Measurements from ENCODE around the gene TMEM165.

The TMEM165 gene

DNA sequence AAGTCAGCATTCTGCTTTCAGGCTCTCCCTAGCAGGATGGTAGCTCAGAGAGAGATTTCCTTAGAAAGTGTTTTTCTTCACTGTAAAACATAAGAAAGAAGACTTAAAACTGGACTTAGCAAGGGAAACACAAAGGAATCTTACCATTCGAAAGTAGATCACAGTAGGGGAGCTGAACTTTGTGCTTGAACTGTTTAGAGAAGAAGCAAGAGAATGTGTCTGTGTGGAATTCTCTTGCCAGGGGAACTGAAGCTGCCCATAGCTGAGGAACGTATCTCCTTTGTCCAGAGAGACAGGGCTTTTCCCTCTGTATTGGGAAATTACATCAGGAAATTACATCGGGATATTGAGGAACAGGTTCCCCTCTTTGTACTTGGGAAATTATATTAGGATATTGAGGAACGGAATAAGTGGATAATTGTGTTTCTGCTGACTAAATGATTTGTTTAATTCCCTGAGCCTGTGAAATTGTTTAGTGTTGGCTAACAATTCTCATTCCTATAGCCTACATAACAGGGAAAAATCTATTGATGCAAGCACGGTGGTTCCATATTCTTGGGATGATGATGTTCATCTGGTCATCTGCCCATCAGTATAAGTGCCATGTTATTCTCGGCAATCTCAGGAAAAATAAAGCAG, 28.6 kb upstream of the TMEM165 start:
- no peak for DNase-seq (ENCODE audit: low read depth, low spot score)

DNA sequence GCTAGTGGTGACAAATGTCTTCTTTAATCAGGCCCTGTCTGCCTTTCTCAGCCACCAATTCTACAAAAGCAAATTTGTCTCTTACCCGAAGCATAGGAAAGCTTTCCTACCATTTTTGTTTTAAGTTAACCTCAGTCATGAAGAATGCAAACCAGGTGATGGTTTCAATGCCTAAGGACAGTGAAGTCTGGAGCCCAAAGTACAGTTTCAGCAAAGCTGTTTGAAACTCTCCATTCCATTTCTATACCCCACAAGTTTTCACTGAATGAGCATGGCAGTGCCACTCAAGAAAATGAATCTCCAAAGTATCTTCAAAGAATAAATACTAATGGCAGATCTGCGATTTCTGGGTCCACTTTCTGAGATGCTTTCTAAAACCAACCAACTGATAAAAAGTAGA, 25.8 kb upstream of the TMEM165 start:
- DNase-seq (ENCODE audit: low read depth, low spot score), result no peak

DNA sequence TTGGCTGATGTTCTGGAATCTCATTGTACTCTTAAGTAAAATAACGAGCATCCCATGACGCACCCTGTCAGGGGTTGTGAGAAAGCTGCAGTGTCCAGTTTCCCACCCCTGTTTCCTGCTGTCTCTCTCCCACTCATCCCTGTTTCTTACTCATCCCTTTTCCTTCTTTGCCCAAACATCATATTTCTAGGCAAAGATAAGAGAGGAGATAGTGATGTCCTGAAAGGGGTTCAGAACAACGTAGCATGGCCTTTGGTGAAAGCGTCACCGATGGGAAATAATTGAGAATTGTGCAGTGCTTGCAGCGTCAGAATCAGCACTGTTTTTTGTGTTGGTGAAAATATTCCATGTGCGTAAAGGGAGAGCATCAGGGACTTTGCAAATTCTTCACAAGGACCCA, 23.5 kb upstream of the TMEM165 start:
- no peak for DNase-seq (ENCODE audit: low read depth, low spot score)

DNA sequence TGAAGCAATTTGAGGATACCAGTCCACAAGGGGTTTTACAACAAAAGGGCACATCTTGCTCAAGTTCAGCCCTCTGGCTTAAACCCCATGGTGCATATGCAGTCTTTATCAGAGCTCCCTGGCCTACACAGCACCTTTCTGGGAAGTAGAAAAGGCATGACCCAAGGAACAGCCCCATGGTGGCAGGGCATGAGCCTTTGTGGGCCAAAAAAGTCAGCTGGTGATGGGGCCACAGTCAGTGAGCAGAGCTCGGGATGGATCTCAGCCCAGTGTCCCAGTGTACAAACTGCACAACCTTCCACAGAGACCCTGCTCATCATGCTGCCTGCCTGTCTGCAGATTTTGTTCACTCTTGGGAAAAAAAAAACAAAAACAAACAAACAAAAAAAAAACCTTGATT, 22.3 kb upstream of the TMEM165 start:
- no peak for DNase-seq (ENCODE audit: low read depth, low spot score)

DNA sequence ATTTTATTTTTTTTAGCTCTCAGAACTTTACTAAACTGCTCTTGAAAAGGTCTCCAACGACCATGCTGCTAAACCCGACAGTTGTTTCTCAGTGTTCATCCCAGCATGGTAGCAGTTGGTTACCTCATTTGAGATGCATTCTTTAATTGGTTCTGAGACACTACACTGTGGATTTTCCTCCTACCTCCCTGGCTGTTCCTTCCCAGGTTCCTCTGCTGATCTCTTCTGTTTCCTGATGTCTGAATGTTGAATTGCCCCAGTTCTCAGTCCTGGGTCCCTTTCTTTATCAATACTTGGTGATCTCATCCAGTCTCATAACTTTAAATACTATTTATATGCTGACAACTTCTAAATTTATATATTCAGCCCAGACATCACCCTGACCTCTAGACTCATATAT, 19.1 kb upstream of the TMEM165 start:
- DNase-seq (ENCODE audit: low read depth, low spot score), result no peak

DNA sequence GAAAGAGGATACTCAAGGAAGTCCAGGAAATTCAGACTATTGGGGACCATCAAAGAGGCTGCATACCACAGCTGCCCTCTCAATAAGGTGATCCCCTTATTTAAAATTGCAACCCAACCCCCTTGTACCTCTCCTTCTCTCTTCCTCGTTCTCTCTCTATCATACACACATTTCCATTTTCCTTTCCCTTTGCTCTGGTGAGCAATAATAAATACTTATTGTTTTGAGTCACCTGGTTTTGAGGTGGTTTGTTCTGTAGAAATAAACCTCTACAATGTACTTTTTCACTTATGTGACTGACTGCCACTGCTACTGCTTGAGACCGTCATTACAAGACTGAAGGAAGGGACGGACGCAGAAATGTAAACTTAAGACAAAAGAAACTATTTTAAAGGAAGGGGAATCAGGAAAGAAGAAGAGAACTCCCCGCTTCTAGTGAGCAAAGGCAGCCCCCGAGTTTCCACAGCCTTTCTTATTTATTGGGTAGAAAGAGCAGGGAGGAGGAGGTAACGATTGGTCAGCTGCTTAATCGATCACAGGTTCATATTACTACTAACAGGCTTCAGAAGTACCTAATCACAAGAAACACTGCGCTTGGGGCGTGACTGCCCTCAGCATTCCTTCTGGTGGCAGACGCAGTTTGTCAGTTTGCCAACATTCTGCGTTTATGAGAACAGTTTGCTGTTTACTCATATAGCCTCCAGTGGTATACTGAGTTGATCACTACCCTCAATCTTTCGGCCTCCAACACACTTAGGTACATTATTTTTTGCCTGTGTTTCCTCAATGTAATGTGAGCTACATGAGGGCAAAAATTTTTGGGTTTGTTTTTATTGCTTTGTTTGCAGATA, 16.9 kb upstream of the TMEM165 start:
- DNase-seq (ENCODE audit: low read depth, low spot score), result no peak

DNA sequence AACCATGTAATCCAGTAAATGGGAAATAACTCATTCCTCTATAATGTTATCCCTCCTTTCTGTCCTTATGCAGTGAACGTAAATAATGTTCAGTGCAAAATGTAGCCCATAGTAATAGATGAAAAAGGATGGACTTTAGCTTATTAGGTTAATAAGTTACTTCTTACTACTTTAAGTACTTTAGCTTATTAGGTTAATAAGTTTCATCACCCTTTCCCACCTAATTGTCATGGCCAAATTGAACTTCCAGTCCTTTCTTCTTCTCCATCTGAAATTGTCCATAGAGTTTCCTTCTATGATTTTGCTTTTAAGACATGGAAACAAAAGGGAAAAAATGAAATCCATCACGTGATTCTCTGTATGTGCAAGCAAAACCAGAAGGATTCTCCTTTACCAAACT, 15.2 kb upstream of the TMEM165 start:
- DNase-seq (ENCODE audit: low read depth, low spot score), result no peak

DNA sequence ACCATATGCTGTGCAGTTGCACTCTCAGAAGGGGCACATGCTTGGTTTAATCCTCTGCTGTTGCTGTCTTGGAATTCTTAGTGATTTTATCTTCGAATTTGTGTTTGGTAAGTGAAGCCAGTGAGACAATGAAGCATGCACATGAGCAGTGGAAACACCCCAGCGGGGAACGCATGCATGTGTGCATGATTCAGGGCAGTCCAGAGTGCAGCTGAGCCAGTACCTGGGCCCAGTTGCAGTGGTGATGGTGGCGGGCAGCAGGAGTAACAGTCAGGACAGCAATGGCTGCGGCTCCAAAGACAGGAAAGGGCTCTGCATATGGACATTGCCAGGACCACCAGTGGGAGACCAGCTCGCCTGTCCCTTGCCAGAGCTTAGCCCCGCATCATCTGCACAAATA, 14.3 kb upstream of the TMEM165 start:
- DNase-seq (ENCODE audit: low read depth, low spot score), result no peak

DNA sequence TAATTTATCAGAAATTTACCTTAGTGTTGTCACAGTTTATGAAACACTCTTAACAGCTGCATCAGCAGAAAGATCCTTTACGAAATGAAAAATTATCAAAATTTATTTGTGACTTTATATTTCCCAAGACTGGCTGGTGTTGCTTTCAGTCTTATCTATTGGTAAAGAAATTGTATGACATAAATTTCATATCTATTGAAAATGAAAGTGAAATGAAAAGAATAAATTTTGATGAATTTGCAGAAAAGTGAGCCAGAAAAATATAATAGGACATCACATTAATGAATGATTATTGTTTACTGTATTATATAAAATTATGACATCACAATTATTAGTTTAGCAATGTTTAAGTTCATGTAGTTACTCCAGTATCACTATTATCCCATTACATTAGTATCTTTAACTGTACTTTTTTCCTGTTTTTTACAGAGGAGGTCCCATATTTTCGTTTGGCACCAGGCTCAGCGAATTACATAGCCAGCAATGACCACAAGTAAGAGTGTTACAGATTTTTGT, 13.2 kb upstream of the TMEM165 start:
- no peak for DNase-seq (ENCODE audit: low read depth, low spot score)

DNA sequence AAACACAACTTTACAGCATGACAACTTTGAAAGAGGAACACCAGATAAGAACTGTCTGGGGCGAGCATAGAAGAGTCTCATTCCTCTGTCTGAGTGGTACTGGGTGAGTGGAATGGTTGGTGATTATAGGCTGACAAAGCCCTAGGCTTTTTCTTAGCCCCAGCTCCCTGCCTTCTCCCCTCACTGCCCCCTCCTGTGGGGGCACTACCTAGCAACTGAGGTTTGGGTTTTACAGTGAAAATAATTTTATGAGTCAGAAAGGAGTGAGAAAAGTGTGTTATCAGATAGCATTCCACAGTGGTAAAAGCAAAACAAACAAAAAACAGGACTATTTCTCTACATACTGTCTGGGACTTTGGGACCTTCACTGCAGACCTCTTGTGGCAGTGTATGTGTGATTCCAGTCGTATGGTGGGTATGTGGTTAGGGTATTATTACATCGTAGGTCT, 10.5 kb upstream of the TMEM165 start:
- DNase-seq (ENCODE audit: low read depth, low spot score), result no peak

DNA sequence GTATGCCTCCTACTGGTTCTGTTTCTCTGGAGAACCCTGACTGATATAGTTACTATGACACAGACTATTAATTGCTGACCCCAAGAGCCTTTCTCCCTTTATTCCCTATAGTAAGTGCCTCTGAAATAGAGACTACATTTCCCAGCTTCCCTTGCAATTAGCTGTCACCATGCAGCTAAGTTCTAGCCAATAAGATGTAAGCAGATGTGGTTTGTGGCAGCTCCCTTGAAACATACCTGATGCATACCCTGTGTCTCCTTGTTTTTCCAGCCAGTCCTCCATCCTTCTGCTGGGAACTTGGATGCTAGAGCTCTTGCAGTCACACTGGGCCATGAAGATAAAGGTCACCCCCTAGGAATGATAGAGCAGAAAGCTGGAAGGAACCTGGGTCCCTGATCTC, 9.7 kb upstream of the TMEM165 start:
- no peak for DNase-seq (ENCODE audit: low read depth, low spot score)

DNA sequence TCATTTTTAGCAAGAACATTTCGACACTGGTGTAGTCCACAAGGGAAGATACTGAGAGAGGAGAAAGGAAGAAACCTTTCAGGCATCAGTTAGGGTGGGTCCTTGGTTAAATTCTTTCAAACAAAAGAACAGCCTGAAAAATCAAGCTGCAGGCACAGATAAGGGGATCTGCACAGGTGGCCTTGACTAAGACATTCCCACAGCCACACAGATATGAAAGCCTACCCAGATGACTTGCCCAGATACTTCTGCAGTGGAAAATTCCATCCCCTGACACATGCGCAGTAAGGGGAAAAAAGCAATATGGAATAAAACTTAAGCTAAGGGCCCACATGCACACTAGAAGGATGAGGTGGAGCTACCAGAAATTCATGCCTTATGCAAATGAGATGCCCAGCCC, 8.9 kb upstream of the TMEM165 start:
- DNase-seq (ENCODE audit: low read depth, low spot score), result no peak

DNA sequence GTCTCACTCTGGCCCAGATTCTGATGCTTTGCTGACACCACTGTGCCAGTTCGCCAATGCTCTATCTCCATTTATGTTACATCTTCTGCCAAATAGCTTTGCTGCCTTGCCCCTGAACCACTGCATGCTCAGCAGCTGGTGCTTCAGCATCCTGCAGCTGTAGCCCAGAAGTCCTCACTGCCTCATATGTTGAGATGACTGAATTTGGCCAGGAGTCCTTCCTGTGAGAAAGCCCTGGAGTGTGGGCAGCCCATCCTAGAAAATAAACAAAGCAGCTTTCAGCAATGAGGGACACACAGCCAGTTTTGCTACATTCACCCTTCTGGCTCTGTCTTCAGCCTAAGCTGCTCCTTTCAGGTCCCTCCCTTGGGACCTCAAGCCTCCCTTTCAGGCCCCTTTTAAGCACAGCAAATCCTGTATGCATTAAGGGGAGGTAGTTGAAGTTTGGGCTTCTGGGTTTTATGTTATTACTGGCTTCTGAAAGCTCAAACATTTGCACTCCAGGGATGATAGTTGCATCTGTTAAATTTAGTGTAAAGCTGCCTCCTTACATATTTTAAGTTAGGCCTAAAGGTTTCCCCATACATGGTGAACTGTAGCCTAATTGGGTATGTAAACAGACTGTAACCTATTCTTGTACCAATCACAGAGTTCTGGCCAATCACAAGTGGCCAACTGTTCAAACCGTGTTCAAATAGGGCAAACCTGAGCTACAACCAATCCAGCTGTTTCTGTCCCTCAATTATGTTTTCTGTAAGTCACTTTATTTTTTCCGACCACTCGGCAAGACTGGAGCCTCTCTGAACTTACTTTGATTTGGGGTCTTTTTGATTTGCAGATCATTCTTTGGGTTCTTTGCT, 2.1 kb upstream of the TMEM165 start:
- DNase-seq (ENCODE audit: low read depth, low spot score), result no peak

DNA sequence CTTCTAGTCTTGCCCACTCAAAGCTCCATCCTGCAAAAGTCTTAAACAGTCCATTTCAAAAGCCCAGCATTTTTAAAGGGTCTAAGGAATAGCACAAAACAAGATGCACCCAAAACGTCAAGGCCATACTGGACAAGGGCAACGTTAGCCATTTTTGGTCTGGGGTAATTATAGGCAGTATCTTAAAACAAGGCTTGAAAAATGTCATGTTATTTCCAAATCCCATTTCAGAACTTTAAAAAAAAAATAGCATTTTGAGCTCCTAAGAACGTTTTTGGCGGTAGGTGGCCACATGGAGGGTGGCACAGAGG, 584 bp upstream of the TMEM165 start:
- DNase-seq (ENCODE audit: low read depth, low spot score), result no peak

DNA sequence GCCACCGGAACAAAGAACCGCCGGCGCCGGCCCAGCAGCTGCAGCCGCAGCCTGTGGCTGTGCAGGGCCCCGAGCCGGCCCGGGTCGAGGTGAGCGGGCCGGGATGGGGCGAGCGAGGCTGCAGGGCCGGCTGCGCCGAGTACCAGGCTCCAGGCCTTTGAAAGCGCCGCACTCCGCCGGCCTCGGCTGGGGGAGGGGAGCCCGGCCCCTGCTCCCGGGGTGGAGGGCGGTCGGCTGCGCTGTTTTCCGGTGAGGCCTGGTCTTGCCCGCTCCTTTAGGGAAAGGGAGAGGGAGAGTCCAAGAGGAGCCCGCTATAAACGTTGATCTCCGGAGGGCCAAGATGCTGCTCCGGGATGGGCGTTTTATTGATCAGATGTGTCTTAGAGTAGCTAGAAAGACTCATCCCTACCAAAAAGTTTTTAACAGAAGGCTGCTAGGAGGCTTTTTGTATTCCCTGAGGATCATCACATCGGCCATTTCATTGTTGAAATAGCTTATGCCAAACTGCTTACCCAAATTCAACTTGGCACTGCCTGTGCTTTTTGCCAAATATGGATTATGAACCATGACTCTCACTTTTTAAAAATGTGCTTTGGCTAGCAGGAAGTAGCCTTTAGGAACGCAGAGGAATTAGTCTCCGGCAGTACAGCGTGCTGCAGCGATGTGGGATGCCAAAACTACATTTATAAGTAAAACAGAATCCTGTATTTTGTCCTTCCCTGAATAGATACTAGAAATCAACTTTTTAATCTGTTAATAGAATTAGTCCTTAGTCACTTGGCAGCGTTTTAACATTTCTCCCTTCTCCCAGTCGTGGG, 760 bp downstream of the TMEM165 start:
- DNase-seq (ENCODE audit: low read depth, low spot score), result no peak

DNA sequence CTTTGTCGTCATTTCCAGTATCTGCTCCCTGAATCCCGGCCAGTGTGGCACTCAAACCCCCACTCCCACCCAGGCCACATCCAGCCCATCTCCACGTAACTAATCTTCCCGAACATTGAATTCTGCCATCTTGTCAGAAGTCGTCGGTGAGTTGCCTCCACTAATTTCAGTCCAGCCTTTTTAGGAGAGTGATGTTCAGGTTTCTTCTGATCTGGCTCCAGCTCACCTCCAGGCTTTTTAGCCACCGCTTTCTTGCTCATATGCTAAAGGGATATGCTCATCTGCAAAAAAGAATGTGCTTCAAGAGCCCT, 1.3 kb downstream of the TMEM165 start:
- no peak for DNase-seq (ENCODE audit: low read depth, low spot score)

DNA sequence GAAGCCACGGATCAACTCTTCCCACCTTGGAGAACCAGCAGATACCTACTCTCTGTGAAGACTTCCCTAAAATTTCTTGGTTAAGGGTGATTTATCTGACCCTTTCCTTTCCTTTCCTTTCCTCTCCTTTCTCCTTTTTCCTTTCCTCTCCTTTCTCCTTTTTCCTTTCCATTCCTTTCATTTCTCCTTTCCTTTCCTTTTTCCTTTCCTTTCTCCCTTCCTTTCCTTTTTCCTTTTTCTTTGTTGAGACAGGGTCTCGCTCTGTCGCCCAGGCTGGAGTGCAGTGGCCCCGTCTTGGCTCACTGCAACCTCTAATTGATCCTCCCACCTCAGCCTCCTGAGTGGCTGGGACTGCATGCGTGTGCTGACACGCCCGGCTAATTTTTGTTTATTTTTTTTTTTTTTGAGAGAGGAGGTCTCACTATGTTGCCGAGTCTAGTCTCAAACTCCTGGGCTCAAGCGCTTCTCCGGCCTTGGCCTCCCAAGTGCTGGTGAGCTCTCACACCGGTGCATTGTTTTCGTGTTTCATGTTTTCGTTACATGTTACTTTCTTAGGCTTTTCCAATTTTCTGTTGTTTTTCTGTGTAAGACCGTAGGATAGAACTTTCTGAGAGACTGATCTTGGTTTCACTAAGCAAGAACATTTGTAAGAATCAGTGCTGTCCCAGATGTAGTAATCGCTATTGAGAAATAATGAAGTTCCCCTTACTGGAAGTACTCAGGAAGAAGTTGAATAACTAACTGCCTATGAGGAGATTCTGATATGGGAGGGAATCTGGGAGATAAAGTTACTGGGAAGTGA, 2.0 kb downstream of the TMEM165 start:
- DNase-seq (ENCODE audit: low read depth, low spot score), result no peak

DNA sequence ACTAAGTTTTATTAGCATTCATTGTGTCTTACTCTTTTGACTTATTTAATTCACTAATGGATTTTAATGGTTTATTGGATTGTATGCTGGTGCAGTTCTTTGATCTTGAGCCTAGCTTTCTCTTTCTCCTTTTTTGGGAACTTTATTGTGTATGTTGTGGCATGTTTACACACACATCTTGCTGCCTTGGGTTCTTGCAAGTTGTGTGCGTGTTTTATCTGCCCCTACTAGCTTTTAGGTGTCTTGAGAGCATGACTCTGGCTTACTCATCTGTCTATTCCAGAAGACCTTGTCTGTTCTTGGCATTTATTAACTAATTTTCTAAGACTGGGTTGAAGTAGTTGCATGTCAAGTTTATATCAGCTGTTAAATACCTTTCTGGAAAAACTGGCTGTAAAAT, 2.7 kb downstream of the TMEM165 start:
- no peak for DNase-seq (ENCODE audit: low read depth, low spot score)

DNA sequence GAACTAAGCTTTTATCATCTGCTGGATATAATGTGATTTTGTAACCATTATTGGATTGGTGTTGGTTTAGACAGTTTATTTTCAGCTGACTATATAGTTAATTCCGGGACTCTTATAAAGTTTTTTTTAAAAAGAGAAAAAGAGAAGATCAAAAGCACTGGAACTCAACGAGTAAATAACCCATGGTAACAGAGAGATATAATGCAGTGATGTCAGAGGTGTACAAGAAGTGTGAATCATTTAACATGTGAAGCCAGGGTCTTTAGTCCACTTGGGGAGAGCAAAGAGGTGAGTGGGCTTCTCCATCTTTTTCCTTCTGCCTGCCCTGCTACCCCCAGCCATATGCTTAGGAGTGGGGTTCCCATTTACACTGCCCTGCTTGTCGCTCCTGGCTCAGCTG, 3.2 kb downstream of the TMEM165 start:
- DNase-seq (ENCODE audit: low read depth, low spot score), result no peak

DNA sequence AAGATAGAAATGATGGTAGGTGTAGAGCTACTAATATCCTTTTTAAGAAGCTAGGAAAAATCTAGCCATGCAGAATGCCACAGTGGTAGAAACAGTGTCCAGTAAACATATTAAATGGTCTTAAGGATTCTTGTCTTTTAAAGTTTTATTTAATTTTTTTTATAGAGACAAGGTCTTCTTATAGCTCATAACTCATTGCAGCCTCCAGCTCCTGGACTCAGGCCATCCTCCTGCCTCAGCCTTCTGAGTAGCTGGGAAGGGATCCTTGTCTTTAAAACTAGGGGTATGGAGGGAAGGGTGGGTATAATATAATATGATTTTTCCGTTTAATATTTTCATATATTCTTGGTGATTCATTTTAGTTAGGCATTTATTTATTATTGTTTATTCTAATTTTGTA, 3.8 kb downstream of the TMEM165 start:
- DNase-seq (ENCODE audit: low read depth, low spot score), result no peak

DNA sequence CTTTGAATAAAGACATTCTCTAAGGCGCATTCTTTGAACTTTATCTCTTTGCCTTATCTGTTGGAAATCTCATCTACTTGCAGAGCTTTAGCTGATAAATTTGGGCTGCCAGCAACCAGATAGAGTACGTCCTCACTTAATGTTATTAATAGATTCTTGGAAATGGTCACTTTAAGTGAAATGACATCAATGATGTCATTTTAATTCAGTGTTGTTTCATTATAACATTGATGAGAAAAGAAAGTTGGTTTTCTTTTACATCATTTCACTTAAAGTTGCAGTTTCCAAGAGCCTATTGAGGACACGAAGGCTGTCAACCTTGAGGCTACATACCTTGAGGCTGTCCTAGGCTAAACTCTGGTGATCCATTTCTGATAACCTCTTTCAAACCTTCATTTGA, 9.3 kb downstream of the TMEM165 start:
- DNase-seq (ENCODE audit: low read depth, low spot score), result no peak
